ENCODE data around the gene EXOC1.
"Not testable (repeated sequence)": the region's sequence is repeated elsewhere in the genome, so short reads cannot be mapped to it uniquely, and the experiment has no call there.

Gene EXOC1

DNA sequence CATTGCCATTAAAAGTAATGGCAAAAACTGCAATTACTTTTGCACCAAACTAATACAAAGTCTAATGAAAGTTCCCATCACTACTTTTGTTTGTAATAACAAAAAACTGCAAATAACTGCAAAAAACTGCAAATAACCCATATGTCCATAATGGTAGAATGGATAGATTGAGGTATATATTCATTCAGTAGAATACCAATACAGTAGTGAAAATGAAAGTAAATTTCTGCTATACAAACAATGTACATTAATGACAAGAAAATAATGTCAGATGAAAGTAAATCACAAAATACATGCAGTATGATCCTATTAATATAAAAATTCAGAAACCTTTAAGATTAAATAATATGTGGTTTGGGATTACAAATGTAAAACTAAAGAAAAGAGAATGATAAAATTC is 54.0 kb downstream of the EXOC1 start:
- DNase-seq, result no peak

GRCh38 chr4:55910140-55910539 is 56.7 kb downstream of the EXOC1 start:
- DNase-seq, result no peak

DNA sequence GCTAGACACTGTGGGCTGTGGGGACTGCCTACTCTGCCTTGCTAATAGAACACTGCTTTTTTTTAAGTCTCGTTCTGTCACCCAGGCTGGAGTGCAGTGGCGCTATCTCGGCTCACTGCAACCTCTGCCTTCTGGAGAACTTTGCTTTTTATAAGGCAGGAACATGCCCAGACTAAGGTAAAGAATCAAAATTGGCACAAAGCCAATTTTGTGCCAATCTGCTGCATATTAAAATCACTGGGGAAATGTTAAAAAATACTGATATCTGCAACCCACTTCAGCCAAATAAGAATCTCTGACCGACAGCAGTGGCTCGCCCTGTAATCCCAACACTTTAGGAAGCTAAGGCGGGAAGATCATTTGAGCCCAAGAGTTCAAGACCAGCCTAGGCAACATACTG is 58.8 kb downstream of the EXOC1 start:
- DNase-seq, result no peak

DNA sequence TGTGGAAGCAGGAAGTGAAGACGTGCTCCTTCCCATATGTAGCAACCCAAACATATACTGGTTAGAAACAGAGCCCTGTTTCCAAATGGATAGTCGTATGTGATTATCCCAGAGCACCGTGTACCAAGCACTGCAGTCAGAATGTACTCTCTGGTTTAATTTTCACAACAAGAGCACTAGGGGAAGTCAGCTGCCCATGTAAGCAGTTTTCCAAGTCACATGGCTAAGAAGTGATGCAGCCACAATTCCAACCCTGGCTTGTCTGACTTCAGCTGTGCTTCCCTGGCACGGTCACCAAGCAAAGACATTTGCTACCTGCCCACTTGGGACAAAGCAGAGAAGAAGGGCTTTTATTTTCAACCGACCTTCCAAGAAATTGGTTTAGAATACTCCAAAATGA is 67.1 kb downstream of the EXOC1 start:
- no peak for DNase-seq

DNA sequence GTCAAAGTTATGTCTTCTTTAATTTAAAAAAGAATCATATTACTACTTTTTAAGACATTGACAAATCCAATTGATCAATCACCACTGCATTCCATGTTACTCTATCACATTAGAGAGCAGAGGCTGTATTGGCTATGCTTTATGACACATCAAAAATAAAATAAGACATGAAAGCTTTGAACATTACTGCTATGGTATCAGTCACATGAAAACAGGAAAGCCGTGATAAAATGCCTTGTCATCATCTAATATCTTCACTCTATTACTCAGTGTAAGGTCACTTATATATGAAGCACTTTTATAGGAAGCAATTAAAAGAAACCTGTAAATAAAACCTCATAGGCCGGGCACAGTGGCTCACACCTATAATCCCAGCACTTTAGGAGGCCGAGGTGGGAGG is 67.6 kb downstream of the EXOC1 start:
- DNase-seq, result no peak

- no peak for DNase-seq
Observed at GRCh38 chr4:55925241-55925640, 71.8 kb downstream of the EXOC1 start.

- no peak for DNase-seq
Observed at GRCh38 chr4:55926610-55927009, 73.2 kb downstream of the EXOC1 start.

DNA sequence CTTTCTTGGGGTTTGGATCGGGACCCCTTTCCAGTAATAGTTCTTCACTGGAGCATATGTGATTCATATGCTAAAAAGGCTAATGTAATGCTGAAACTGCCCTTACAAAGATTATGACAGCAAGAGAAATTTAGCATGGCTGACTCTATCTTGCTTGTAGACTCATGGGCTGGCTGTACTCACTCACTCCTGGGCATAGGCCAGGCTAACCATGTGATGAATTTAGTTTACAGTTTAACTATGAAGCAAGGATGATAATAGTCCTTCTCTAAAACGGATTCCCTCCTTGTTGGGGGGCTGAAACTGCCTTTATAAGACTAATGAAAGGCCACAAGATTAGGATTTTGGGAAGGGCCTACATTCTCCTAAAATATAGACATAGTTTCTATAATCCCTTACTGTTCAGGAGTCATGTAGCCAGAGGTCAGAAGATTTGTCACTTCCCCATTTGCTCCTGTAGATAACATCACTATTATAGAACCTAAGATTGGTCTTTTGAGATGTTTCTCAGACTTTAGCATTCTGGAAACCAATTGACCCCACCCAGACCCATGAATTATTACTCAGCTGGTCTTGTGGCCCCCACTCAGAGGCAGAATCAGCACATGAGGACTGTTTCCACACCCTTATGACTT is 74.5 kb downstream of the EXOC1 start:
- DNase-seq, result no peak

DNA sequence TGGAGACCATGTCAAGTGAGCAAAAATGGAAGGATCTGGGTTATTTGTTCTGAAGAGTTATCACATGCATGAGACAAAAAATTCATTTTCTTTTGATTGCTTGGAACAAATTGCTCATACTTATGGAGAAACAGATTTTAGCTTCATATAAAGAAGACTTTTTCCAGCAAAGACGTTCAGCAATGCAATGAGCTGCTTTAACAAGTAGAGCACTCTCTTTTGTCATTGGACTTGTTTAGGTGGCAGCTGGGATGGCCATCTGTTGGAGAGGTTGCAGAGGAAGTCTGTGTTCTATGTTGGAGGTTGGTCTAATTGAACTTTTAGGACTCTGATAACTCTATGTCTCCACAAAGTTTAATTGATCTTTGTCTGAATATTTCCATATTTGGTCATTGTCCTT is 75.4 kb downstream of the EXOC1 start:
- DNase-seq, result no peak

DNA sequence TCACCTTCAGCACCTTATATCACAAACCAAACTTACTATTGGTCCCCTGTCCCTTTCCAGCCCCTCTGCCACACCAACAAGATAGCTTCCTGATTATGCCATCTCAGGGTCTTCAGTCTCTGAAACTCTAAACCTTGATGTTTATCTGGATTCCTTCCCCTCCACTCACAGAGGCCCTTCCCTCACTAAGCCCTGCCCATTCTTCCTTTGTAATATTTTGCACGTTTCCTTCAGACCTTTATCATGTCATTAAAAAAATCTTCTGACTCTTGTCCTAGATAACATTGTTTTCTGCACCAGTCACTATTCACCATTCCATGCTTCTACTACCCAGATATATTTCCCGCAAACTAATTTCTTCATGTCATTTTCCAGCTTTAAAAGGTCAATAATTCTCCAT is 77.6 kb downstream of the EXOC1 start:
- no peak for DNase-seq

- DNase-seq, result no peak
Observed at GRCh38 chr4:55931833-55932232, 78.4 kb downstream of the EXOC1 start.

DNA sequence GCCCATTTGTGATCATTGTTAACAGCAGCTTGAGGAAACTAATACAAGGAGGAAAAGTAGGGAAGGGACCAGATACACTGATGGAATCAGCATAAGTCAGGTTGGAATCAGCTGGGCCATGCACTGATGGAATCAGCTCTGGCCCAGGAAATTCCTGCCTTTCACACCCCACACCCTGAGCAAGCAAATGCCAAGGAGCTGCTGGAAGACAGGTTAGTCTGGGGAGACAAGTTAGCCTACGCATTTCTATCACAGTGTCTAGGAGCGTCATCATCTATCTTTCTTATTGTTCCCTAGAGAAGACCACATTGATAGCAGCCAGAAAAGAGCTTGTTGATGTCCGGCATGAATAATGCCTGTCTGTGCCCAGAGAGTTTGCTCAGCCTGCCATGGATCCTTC is 79.1 kb downstream of the EXOC1 start:
- no peak for DNase-seq

- no peak for DNase-seq
Observed at GRCh38 chr4:55933611-55934010, 80.2 kb downstream of the EXOC1 start.

DNA sequence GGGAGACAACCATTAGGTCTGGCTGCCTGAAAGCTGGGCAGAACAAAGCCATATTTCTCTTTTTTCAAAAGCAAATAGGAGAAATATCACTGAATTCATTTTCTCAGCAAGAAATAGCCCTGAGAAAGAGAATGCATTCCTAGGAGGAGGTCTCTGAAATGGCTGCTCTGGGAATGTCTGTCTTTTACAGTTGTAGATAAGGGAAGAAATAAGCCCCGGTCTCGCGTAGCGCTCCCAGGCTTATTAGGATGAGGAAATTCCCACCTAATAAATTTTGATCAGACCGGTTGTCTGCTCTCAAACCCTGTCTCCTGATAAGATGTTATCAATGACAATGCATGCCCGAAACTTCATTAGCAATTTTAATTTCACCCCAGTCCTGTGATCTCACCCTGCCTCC is 82.5 kb downstream of the EXOC1 start:
- DNase-seq, result not testable (repeated sequence)

DNA sequence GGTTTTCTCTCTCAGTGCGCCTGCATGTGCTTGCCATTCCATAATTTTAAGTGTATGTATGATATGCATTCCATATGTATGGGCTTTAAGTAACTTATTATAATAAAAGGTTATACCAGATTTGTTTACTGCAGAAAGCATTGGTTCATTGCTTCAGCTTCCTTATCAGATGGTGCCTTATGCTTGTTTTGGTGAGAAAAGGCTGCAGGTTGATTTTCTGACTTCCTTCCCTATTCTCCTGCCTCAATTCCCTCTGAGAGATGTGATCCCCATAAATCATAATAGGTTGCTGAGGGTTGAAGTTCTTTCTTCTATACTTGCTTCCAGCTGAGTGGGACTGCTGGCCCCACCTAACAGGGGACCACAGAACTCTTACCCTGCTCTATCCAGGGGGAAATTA is 85.0 kb downstream of the EXOC1 start:
- no peak for DNase-seq

DNA sequence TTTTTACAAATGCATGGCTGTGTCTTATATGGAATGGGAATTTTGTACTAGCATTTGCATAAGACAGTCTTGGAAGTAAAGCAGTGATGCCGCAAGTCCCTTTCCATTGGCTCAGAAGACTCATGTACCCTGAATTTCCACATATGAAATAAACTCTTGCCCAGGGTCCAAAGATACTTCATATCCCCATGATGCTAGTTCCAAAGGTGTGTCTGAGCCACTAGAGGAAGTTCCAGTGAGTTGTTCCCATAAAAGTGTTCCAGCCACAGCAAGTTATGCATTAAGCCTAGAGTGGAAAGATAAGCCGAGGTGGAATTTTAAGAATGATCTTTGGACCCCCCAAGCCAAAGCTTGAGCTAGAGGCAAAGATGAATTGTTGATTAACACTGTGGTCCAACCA is 86.0 kb downstream of the EXOC1 start:
- no peak for DNase-seq

GRCh38 chr4:55941881-55942396 is 88.5 kb downstream of the EXOC1 start:
- DNase-seq, result no peak

- peak; percentile 45 for DNase-seq
Observed at GRCh38 chr4:55947254-55947882, 93.9 kb downstream of the EXOC1 start.

DNA sequence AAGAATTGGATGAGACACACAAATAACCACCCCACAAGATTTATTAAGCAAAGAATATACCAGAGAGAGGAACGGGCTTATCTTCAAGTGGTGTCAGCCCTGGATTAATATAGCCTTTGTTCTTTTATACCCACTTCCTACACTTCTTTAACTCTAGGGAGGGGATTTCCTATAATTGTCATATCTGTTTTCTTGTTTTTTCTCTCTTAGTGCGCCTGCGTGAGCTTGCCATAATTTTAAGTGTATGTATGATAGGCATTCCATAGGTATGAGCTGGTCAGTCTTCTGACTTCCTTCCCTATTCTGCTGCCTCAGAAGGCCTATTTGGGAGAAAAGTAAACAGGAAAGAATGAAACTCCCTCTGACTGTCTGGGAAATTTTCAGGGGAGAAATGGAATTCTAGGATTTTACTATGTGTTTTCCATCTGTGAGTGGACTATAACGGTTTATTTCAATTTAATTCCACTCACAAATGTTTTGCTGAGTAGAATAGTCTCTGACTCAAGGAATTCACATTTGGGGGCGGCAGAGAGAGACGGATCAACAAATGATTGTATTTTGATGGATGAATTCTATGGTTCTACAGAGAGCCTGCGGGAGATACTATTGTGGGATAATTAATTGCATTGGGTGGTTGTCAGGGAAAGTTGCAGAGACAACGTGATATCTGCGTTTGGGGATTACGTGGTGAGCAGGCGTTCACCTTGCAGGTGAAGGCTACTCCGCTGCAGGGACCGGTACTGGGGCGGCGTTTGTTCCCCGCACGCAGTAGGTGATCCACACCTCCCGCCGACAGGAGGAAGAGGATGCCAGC is 94.7 kb downstream of the EXOC1 start:
- DNase-seq, result peak; percentile 50

GRCh38 chr4:55948726-55949481 is 95.5 kb downstream of the EXOC1 start, which contains the start of gene CEP135:
Gene CEP135 (plus strand): TSS chr4:55948945. CDS start chr4:55952131, 3,186 bp downstream.
- peak; percentile 95 for DNase-seq

GRCh38 chr4:55949482-55949802 is 96.0 kb downstream of the EXOC1 start:
- no peak for DNase-seq

DNA sequence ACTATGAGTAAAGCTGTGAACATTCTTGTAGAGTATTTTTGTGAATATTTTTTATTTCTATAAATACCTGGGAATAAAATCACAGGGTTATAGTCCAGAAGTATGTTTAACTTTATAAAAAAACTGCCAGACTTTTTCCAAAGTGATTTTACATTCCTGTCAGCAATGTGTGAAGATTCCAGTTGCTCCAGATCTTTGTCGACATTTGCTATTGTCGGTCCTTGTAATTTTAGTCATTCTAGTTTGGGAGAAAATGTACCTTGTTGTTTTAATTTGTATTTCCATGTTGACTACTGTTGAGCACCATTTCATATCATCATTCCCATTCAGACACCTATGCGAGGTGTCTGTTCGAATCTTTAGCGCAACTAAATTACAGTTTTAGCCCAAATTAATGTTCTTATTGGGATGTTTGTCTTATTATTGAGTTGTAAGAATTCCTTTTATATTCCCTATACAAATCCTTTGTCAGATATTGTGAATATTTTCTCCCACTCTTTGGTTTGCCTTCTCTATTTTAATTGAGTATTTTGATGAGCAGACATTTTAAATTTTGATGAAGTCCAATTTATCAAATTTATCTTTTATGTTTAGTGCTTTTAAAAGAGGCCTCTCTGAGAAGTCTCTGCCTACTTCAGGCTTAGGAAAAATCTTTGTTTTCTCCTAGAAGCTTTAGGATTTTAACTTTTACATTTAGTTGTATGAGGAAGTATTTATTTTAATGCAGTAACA is 97.9 kb downstream of the EXOC1 start:
- no peak for DNase-seq

All from CD4-positive, alpha-beta T cell treated with Interferon gamma for 1 hour (primary cell).